ENCODE measurements around the gene KRTAP1-4.

DNA sequence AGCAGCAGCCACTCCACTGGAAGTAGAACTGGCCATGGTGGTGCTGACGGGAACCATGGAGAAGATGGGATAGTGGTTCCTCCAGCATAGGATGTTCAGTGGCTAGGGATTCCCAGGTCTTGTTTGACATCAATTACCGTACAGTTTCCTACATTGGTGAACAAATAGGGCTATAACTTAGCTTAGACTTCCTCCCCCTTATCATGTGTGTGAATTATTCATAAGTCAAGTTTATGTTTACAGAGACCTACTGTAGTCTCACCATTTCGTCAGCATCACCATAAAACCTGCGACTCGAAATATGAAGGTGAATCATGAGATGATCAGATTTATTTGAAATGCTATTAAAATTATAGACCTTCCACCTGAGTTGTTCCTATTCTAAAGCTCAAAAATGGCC is 28.7 kb upstream of the KRTAP1-4 start:
- TF ChIP-seq, protein P1, sequence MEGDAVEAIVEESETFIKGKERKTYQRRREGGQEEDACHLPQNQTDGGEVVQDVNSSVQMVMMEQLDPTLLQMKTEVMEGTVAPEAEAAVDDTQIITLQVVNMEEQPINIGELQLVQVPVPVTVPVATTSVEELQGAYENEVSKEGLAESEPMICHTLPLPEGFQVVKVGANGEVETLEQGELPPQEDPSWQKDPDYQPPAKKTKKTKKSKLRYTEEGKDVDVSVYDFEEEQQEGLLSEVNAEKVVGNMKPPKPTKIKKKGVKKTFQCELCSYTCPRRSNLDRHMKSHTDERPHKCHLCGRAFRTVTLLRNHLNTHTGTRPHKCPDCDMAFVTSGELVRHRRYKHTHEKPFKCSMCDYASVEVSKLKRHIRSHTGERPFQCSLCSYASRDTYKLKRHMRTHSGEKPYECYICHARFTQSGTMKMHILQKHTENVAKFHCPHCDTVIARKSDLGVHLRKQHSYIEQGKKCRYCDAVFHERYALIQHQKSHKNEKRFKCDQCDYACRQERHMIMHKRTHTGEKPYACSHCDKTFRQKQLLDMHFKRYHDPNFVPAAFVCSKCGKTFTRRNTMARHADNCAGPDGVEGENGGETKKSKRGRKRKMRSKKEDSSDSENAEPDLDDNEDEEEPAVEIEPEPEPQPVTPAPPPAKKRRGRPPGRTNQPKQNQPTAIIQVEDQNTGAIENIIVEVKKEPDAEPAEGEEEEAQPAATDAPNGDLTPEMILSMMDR (IDR thresholded peaks at IDR 0.05), result no peak
- no peak for TF ChIP-seq ZFX (IDR thresholded peaks at IDR 0.05; ENCODE audit: borderline replicate concordance)

Data from 22Rv1 (cell line).